Activated B cell treated with CpG ODN at 0.5 μM for 24 hours (primary cell): ENCODE results near the gene RAB37. TPM values are rescaled to one million over a fixed set of nuclear protein-coding genes. Genes with fewer than 3 reads are reported as not detected.

ENCODE experiments used
- ATAC-seq: fragments of 200-7000 bp; cut with Tn5 transposase; one replicate; pipeline ENCODE4 v1.10.0; 2021; ENCODE audit warnings: low read depth, mild to moderate bottlenecking, moderate library complexity
- CTCF ChIA-PET: fragments of 350-600 bp; sonication (Branson Sonifier 250); formaldehyde crosslinking; loops from one replicate; lab custom pipeline; 2021; ENCODE audit warnings: antibody characterized with exemption; lab: Charles Lee
- POLR2A ChIA-PET: fragments of 350-600 bp; sonication (Branson Sonifier 250); formaldehyde crosslinking; loops from one replicate; lab custom pipeline; 2021; ENCODE audit warnings: antibody characterized with exemption; lab: Charles Lee
- DNase-seq: peaks from one replicate; pipeline ENCODE4 v3.0.0; 2022
- H3K27ac Mint-ChIP-seq: one replicate; pipeline ENCODE4 v1.8.0; 2020; ENCODE audit warnings: mixed read lengths
- H3K27me3 Mint-ChIP-seq: one replicate; pipeline ENCODE4 v1.8.0; 2021; ENCODE audit warnings: mixed read lengths
- H3K36me3 Mint-ChIP-seq: one replicate; pipeline ENCODE4 v1.8.0; 2021; ENCODE audit warnings: low read depth, mixed read lengths
- H3K4me1 Mint-ChIP-seq: one replicate; pipeline ENCODE4 v1.8.0; 2021; ENCODE audit warnings: mixed read lengths
- H3K4me3 Mint-ChIP-seq: one replicate; pipeline ENCODE4 v1.8.0; 2020; ENCODE audit warnings: mild to moderate bottlenecking, mixed read lengths
- H3K9me3 Mint-ChIP-seq: one replicate; pipeline ENCODE4 v1.8.0; 2020; ENCODE audit warnings: mixed read lengths
- CTCF ChIP-seq: fragments of 200-600 bp; IDR thresholded peaks from one replicate; pipeline ENCODE4 v1.8.0; 2022; ENCODE audit warnings: antibody characterized with exemption, mild to moderate bottlenecking
- intact Hi-C: fragments of 100-400 bp; cut with micrococcal nuclease; formaldehyde crosslinking; loops from one replicate; pipeline ENCODE4 v1.15.1; 2024
- total RNA-seq: library from RNA; stranded (reverse); gene quantifications from 2 replicates; pipeline ENCODE4 v1.2.3, GENCODE V29; 2022

The RAB37 gene
- total RNA-seq, 1 donor from 2014 or later: 11.1 TPM

- no peak for TF ChIP-seq CTCF
- ChIA-PET CTCF (interaction anchor here (1.5 kb wide), 1 partner anchor 111 kb away, joined by 3 read pairs; no protein-coding TSS in a partner anchor), POLR2A (no interaction called here)
- Mint-ChIP-seq H3K9me3 (no peaks in the 10 kb centered on the region), H3K27me3 (no peaks in the 10 kb centered on the region), H3K4me1 (peaks cover 7% of the 10 kb centered on the region), H3K4me3 (no peak overlapping the region), H3K36me3 (peaks cover 68% of the 10 kb centered on the region), H3K27ac (peak overlapping the region; percentile 14)
- ATAC-seq (no peak), DNase-seq (no peak)
- intact Hi-C loops: no loop called here
These were observed 31.2 kb downstream of the RAB37 start for GRCh38 chr17:74768069-74768762.

- ChIA-PET CTCF (interaction anchor here (3.2 to 3.5 kb wide), 2 partner anchors 23 to 112 kb away, joined by 53 to 70 read pairs; no protein-coding TSS in a partner anchor), POLR2A (interaction anchor here (1.2 to 1.6 kb wide), 2 partner anchors 20 to 23 kb away, joined by 4 to 5 read pairs; no protein-coding TSS in a partner anchor)
- DNase-seq (no peak), ATAC-seq (no peak)
- Mint-ChIP-seq H3K4me1 (peaks cover 8% of the 10 kb centered on the region), H3K36me3 (peaks cover 73% of the 10 kb centered on the region), H3K27ac (no peak overlapping the region), H3K9me3 (no peaks in the 10 kb centered on the region), H3K27me3 (no peaks in the 10 kb centered on the region), H3K4me3 (no peak overlapping the region)
- TF ChIP-seq CTCF: no peak
- intact Hi-C loops: no loop called here
These were observed 31.7 kb downstream of the RAB37 start for GRCh38 chr17:74768763-74769114.

GRCh38 chr17:74769266-74769855 lies 32.3 kb downstream of the RAB37 start:
- H3K36me3 Mint-ChIP-seq: peaks cover 78% of the 10 kb centered on the region
- intact Hi-C loops: no loop called here

GRCh38 chr17:74769856-74770497 lies 32.9 kb downstream of the RAB37 start:
- CTCF ChIA-PET: interaction anchor here (0.5 to 3.5 kb wide), 14 partner anchors 9 to 203 kb away, joined by 3 to 70 read pairs (median 5); partner anchors contain the start of genes CD300H, CD300LD, FDXR and RAB37
- Mint-ChIP-seq H3K4me3 (no peak overlapping the region), H3K4me1 (peaks cover 12% of the 10 kb centered on the region), H3K36me3 (peaks cover 74% of the 10 kb centered on the region), H3K9me3 (no peaks in the 10 kb centered on the region), H3K27ac (no peak overlapping the region), H3K27me3 (no peaks in the 10 kb centered on the region)
- TF ChIP-seq CTCF: no peak
- POLR2A ChIA-PET: interaction anchor here (0.6 to 1.6 kb wide), 10 partner anchors 10 to 113 kb away, joined by 3 to 7 read pairs (median 4); partner anchors contain the start of gene RAB37
- intact Hi-C loops: loop anchor here (1.0 kb wide), 3 partner anchors 21 to 113 kb away; no protein-coding TSS in a partner anchor
- DNase-seq (no peak), ATAC-seq (no peak)

More at GRCh38 chr17:74769266-74769855, 32.3 kb downstream of the RAB37 start:
- H3K4me3 Mint-ChIP-seq: no peak overlapping the region
- H3K27me3 Mint-ChIP-seq: no peaks in the 10 kb centered on the region
- ATAC-seq (no peak), DNase-seq (no peak)
- POLR2A ChIA-PET: interaction anchor here (0.6 to 1.6 kb wide), 4 partner anchors 20 to 33 kb away, joined by 3 to 5 read pairs (median 4); partner anchors contain the start of gene RAB37
- CTCF ChIA-PET: interaction anchor here (0.5 to 3.5 kb wide), 6 partner anchors 9 to 178 kb away, joined by 3 to 70 read pairs (median 4); partner anchors contain the start of gene CD300LD
- H3K9me3 Mint-ChIP-seq: no peaks in the 10 kb centered on the region
- TF ChIP-seq CTCF: no peak
- peaks cover 12% of the 10 kb centered on the region for H3K4me1 Mint-ChIP-seq
- H3K27ac Mint-ChIP-seq: no peak overlapping the region
